IPS DF 19.7 (cell line): ENCODE results near the gene USF3.
A peak's percentile ranks its signal among the peaks of the same experiment; 100 is the strongest.

Experiments
- DNase-seq: peaks from one replicate; pipeline ENCODE4 v3.0.0-alpha.2; 2013; ENCODE audit warnings: low read depth, low spot score

The USF3 gene, protein sequence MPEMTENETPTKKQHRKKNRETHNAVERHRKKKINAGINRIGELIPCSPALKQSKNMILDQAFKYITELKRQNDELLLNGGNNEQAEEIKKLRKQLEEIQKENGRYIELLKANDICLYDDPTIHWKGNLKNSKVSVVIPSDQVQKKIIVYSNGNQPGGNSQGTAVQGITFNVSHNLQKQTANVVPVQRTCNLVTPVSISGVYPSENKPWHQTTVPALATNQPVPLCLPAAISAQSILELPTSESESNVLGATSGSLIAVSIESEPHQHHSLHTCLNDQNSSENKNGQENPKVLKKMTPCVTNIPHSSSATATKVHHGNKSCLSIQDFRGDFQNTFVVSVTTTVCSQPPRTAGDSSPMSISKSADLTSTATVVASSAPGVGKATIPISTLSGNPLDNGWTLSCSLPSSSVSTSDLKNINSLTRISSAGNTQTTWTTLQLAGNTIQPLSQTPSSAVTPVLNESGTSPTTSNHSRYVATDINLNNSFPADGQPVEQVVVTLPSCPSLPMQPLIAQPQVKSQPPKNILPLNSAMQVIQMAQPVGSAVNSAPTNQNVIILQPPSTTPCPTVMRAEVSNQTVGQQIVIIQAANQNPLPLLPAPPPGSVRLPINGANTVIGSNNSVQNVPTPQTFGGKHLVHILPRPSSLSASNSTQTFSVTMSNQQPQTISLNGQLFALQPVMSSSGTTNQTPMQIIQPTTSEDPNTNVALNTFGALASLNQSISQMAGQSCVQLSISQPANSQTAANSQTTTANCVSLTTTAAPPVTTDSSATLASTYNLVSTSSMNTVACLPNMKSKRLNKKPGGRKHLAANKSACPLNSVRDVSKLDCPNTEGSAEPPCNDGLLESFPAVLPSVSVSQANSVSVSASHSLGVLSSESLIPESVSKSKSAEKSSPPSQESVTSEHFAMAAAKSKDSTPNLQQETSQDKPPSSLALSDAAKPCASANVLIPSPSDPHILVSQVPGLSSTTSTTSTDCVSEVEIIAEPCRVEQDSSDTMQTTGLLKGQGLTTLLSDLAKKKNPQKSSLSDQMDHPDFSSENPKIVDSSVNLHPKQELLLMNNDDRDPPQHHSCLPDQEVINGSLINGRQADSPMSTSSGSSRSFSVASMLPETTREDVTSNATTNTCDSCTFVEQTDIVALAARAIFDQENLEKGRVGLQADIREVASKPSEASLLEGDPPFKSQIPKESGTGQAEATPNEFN (N-terminal part only)

GRCh38 chr3:113695786-113696645, at the start of gene USF3:
USF3 (minus strand) TSS chr3:113696642; CDS start chr3:113674878, 21,764 bp downstream.
- DNase-seq, result no peak

DNA sequence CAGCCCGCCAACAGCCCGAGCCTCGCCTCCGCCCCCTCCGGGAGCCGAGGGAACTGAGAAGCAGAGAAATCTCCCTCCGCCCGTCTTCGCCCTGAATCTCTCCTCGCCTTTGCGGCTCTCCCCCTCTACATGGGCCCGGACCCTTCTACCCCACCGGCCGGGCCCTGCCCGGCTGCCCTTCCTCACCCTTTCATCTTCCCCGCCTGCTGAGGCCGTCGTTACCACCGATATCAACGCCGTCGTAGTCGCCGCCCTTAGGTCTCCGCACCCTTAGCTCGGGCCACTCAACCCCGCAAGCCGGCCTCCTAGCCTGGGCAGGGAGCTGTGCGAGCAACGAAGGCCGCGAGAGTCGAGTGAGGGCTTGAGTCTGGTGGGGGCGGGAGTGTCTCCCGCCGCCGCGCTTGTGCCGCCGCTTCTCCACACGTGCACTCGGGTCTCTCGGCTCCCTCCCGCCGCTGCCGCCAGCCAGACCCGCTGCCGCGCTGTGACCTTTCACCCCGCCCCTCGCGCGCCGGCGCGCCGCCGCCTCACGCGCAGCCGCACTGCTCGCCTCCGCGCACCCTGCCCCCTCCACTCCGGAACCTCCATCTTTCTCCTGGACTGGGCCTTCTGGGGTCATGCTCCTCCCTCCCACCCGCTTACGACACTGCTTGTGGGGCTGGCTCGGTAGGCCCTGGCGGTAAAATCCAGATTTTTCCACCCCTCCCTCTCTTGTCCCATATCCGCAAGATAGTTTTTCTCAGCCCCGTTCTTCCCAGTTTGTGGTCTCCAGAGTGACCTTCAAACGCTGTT, 49.5 kb upstream of the USF3 start, which contains the start of gene NAA50:
Gene NAA50 (minus strand): TSS at position 494 of the 792 bp plus-strand sequence. CDS start 300 bp downstream, at position 194.
- peak; percentile 74 for DNase-seq

DNA sequence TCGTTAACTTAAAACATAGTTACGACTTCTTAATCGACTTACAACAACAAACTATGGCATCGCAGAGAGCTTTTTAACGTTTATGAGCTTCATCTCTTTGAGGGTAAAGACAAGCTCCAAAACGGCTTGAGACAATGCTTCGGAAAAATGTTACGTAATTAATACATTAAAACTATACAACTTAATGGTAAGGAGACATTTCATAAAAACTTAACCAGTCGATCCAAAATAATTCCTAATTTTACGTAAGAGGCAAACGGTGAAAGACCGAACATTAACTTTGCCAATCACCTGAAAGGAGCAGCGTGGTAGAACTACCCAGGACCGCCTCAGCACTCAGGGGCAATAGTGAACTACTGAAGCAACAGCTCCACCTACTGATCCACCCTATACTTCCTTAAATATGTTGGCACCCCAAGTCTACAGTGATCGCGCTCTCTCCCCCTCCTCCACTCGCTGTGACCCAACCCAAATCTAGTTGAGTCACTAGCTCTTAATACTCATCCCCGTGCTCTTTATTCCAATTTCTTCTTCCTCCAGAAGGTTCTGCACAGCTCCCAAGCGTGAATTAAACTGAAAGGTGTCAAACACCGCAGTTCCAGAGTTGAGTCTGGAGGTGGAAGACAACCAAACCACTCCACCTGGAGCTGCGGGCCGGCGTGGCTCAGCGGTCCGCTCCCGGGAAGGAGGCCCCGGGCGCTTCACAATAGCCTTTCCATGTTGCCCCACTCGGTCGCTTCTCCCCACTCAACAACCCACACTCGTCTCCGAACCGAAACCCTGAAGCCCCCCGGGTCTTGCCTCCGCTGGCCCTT, 48.7 kb upstream of the USF3 start:
- peak; percentile 71 for DNase-seq

- DNase-seq, result no peak
Measured at GRCh38 chr3:113743006-113743630, 46.7 kb upstream of the USF3 start.

- no peak for DNase-seq
Measured at GRCh38 chr3:113741620-113742019, 45.2 kb upstream of the USF3 start.

DNA sequence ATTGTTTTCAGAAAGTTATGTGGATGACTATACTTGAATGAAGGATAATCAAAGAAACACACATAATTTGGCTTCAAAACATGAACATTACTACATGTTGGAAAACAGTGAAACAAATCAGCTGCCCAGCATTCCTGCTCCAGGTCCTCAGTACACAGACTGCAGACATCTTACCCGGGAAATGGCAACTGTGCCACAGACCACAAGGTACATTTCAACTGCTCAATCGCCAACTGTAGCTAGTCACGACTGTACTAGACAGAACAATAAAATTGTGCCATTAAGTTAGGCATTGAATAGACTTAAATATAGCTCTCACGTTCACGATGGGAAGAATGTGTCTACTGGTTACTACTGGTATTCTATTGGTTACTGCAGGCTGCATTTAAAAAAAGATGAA, 44.6 kb upstream of the USF3 start:
- no peak for DNase-seq

DNA sequence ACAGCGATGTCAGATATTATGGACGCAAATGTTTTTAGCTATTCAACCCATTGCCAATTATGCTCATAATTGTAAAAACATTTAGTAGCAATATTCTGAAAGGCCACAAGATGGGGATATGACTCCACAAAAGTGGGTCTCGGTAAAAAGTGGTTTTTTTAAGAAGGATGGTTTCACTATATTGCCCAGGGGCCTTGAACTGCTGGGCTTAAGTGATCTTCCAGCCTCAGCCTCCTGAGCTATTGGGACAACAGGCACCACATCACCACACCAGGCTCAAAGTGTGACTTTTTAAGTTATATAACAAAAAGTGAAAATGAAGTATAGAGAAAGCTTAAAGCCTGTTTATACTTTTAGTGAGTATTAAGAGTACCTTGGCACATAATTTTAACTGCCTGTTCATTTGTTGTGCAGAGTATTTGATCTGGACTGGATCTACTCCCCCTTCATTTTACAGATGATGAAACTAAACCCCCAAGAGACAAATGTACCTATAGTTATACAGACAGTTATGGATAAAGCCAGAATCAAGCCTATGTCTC, 40.2 kb upstream of the USF3 start:
- no peak for DNase-seq

DNA sequence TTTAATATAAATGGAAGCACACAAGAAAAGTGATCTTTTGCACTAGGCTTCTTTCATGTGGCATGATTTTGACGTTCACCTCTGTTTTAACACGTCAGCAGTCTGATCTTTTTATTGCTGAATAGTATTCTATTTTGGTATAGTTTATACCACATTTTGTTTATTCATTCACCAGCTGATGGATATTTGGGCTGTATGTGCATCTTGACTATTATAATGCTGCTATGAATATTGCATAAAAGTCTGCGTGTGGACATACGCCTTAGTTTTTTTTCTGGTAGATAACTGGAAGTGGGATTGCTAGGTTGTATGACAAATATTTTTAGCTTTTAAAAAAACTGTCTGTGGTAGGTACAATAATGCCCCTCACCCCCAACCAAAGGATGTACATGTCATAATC, 35.3 kb upstream of the USF3 start:
- DNase-seq, result no peak

- DNase-seq, result no peak
Measured at GRCh38 chr3:113730550-113730949, 34.1 kb upstream of the USF3 start.

- no peak for DNase-seq
Measured at GRCh38 chr3:113728661-113729060, 32.2 kb upstream of the USF3 start.

GRCh38 chr3:113721636-113722035, 25.2 kb upstream of the USF3 start:
- DNase-seq, result no peak

GRCh38 chr3:113719758-113720157, 23.3 kb upstream of the USF3 start:
- no peak for DNase-seq

GRCh38 chr3:113719294-113719693, 22.9 kb upstream of the USF3 start:
- no peak for DNase-seq

- DNase-seq, result no peak
Measured at GRCh38 chr3:113717818-113718217, 21.4 kb upstream of the USF3 start.

GRCh38 chr3:113717308-113717707, 20.9 kb upstream of the USF3 start:
- DNase-seq, result no peak

- no peak for DNase-seq
Measured at GRCh38 chr3:113714702-113715101, 18.3 kb upstream of the USF3 start.

GRCh38 chr3:113712129-113712528, 15.7 kb upstream of the USF3 start:
- DNase-seq, result no peak

DNA sequence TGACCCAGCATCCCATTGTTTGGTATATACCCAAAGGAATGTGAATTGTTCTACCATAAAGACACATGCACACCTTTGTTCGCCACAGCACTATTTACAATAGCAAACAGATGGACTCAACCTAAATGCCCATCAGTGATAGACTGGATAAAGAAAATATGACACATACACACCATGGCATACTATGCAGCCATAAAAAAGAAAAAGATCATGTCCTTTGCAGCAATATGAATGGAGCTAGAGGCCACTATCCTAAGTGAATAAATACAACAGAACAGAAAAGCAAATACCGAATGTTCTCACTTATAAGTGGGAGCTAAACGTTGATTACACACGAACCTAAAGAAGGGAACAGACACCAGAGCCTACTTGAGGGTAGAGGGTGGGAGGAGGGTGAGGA, 11.4 kb upstream of the USF3 start:
- no peak for DNase-seq
